Measurements from ENCODE around the gene ZNF496.

ZNF496 gene

GRCh38 chr1:247326411-247327130 lies 5.1 kb downstream of the ZNF496 start:
- no peak for DNase-seq

DNA sequence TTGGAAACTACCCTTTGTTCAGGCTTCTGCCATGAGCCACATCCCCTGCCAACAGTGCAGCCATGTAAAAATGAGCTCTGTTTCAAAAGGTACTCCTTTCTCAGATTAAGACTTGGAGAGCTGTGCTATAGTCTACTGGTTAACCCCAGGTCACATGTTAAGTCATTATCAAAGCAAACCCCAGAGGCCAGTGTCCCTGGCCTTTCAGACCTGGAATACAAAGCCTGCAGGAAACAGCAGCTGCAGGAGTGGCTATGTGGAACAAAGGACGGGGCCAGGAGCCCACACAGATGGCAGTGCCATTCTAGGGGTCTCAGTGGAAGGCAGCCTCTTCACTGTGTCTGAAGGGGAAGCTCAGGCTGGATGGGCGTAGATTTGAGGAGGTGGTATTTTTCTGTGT lies 6.7 kb downstream of the ZNF496 start:
- DNase-seq: no peak

- no peak for DNase-seq
Measured at GRCh38 chr1:247324204-247324787, 7.4 kb downstream of the ZNF496 start.

DNA sequence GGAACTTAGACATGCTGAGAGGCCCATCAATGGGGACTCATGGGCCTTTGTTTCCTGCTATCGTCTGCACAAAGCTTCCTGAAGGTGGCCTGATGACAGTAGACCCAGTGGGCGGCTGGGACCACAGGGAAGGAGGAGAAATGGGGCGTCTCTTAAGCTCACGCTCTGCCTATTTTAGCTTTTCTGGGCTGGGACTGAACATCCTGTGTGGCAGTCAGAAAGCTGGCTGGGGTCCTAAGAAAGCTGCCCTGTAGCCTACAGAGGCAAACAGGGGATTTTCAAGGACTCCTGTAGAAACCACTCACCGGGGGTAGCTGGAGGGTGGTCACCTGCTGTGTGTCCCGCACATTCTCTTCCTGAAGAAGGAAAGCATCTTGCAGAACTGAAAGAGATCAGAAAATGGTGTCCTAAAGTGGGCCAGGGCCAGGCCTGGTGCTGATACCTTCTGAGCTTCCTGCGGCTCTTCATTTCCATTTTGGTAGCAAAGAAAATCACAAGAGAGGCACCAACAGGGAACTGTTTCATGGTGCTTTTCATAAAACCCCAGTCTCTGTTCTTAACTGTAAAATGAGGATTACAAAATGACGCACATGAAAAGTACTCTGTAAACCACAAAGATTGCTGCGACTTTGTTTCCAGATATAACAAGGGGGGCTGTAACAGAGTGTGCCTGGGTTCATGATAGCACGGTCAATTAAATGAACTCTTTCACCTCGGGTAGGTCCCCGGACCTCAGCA lies 8.6 kb downstream of the ZNF496 start:
- DNase-seq: no peak

DNA sequence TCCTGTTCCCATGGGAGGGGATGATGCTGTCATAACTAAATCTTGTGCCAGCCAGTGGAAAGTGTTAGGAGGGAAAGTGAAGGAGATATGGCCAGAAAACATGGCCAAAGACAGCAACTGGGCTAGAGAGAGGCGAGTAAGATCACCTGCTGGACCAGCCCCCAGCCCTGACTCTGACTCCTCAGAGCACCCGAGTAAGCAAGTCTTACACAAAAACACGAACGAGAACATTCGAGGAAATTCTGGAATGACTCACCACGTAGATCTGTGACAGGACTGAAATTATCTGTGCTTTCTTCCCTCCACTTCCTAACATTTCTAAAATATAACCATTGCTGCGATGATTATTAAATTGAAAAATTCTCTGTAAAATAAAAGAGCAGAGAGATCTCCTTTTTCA lies 9.2 kb downstream of the ZNF496 start:
- DNase-seq: no peak

DNA sequence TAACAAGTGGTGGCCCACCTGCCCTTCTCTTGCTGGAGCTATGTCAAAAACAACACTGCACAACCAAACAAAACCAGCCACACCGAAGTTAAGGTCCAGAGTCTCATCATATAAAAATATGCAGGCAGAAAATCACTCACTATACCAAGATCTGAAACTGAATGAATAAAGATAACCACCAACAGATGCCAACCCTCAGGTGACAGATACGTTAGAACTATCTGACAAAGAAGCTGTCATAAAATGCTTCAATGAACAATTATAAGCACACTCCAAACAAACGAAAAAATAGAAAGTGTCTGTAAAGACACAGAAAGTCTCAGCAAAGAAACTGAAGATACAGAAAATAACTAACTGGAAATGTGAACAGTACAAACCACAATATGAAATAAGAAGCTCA lies 14.0 kb downstream of the ZNF496 start:
- DNase-seq: no peak

GRCh38 chr1:247316590-247317197 lies 15.0 kb downstream of the ZNF496 start:
- DNase-seq: no peak

DNA sequence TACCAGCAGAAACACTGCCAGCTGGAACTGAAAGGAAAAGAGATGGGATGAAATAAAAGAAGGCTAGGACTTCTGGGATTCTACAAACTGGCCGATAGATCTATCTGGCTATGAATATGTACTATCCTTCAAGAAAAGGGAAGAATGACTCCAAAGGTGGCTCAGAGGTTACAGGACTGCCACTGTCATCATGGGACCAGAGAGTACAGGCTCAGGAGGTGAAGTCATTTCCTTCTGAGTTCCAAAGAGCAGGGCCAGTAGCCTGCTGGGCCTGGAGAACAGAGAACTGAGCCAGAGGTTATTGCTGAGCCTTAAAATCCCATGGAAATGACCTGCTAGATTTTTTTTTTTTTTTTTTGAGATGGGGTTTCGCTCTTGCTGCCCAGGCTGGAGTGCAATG lies 27.6 kb downstream of the ZNF496 start:
- no peak for DNase-seq

GRCh38 chr1:247303216-247303615 lies 28.5 kb downstream of the ZNF496 start:
- DNase-seq: no peak

GRCh38 chr1:247301176-247301540 lies 30.5 kb downstream of the ZNF496 start:
- DNase-seq: no peak

GRCh38 chr1:247300491-247301175 lies 31.0 kb downstream of the ZNF496 start:
- no peak for DNase-seq

DNA sequence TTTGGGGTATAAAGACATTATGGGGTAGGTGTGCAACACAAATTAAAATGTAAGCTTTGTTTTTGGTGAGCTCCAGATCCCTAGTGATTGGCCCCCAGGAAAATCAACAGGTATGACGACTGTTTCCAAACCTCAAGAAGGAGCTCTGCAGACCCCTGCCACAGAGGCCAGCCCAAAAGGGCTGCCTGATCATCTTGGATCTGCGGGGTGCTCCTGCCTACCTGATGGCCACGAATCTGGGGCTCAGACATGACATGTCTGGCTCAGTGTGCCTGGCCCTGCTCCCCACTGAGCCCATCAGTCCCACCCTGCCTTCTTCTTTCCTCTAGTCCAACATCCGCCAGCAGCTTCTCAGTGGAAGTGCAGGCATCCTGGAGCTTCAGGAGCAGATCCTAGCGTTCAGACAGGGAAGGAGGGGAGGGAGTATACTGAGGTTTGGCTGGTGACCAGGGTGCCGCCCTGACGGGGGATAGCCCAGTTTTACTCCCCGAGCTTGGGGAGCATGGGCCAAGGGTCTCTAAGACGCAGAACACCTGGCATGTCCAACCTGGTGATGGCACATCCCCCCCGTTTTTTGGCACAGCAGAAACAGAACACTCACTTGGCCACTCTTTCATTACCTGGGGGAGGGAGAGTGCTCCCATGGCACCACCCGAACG lies 31.8 kb downstream of the ZNF496 start:
- no peak for DNase-seq

DNA sequence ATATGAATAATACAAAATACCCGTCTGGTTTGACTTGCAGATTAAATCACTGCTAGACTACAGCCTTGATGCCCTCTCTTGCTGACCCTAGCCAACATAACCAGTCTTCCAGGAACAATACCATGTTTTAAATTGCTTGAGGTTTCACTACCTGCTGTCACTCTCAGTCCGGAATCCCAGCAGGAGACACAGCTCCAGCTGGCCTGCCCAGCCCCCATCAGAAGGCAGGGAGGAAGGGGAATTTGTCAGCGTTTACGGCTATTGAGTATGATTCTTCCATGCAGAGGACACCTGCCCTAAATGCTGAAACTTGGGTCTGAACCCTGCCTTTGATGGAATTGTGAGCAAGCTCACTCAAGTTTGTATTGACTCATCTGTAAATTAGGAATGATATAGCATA lies 33.0 kb downstream of the ZNF496 start:
- no peak for DNase-seq

DNA sequence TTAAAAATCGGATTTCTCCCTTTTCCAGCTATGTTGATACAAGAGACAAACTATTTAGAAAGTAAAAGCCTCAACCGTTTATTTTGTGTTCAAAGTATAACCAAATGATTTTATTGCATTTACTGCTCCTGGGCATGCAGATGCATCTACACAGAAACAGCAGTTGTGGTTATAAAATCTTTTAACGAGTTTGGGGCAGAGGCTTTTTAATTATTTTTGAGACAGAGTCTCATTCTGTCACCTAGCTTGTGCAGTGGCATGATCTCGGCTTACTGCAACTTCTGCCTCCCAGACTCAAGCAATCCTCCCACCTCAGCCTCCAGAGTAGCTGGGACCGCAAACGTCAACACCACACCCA lies 33.6 kb downstream of the ZNF496 start:
- DNase-seq: no peak

DNA sequence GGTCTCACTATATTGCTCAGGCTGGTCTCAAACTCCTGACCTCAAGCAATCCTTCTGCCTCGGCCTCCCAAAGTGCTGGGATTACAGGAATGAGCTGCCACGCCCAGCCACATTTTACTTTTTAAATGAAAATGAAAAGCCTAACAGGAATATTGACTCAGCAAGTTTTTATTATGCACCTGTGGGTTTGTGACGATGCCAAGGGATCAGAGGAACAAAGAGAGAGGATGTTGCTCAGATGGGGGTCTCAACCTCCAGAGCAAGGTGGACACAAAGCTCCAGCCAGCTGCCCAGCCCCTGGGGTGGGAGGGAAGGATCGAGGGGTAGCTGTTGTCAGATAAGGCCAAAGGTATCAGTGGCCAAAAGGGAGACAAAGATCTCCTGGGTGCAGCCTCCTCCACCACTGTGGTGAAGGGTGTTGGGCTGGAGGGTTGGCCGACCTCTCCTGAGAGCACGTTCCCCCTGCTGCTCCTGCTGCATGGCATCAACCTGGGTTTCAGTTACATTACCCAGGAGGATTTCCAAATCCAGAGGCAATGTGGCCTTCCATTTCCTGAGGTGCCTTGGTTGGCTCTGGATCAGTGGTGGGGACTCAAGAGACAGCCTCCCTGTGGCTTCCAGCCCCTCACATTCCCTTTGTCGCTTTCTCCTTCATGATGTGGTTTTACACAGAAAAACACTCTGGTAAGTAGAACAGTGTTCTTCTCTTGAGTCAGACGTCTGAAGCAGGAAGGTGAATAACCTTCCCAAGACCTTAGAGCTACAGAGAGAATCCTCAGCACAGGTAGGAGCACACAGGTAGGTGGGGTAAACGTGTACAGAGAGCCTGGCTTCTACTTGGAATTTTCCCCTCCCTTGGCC lies 34.2 kb downstream of the ZNF496 start:
- no peak for DNase-seq

GRCh38 chr1:247296599-247297180 lies 35.0 kb downstream of the ZNF496 start:
- no peak for DNase-seq

DNA sequence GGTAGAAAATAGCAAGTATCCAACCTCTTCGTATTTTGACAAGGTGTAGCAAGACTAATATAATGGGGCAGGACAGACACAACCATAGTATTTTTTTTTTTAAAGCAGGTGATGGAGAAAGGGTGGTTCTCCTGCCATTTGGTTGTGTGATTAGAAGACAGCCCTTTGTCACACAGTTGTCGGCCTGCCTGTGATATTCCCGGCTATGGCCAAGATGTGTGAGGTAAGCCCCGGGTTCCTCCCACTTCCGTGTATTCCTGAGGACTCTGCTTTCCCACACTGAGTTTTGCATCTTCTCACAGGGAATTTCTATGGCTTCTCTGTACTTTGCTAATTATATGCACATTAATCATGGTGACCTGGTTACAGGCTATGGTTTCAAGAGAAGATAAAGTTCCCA lies 35.9 kb downstream of the ZNF496 start:
- DNase-seq: no peak

DNA sequence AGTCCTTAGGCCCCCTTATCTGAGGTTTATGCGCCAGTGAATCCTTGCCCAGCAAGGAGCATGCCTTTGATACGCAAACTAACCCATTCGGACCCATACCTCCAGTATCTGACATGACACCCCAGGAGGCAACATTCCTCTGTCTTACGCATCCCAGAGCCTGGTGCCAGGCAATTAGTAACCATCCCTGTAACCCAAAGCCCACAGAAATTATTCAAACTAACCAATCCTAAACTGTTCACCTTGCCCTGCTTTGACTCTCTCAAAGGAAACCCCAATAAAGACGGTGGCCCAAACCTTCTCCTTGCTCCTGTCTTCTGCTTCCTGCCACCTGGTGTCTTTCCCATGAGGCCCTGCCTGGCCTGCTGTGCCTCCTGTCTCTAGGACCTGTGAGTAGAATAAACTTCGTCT lies 36.4 kb downstream of the ZNF496 start:
- no peak for DNase-seq

- DNase-seq: no peak
Measured at GRCh38 chr1:247294282-247294681, 37.4 kb downstream of the ZNF496 start.

DNA sequence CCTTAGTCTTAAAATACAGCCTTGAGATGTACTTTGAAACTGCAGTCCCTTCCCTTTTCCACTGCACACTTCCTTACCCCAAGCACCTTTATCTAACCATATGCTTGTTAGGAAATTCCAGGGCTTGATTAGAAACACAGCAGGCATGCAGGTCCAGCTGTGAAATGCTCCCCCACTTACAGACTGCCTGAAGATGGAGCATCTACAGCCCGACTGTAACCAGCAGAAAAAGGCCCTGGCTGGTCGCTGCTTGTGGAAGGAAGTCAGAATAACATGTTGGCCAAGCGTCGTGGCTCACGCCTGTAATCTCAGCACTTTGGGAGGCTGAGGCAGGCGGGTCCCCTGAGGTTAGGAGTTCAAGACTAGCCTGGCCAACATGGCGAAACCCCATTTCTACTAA lies 38.6 kb downstream of the ZNF496 start:
- no peak for DNase-seq

DNA sequence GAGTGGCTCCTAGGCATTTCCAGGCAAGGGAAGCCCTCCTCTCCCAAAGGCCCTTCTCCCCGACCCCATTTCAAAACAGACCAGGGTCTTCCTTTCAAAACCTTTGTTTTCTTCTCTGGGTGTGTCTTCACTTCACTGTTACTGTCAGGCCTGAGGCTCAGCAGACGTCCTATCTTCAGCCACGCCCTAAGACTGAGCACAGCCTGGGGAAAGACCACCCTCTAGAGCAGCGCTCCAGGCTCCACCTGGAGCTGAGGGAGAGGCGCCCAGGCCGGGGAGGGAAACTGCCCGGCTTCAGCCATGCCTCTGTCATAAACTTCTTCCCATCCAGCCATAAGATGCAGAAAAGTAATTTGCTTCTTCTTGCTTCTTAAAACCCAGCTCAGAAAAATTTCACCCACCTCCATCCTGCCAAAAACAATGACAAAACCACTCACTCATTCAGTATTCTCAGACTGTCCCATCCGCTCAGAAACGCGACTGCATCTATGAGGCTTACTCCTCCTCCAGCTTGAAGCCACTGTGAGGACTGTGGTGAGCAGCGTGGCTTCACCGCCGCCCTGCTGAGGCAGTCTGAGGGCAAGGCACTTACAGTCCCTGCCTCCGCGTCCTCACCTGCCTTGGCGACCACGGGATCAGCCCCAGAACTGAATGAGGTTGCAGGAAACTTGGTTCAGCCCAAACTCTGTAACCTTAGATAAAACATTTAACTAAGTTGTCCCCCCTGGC lies 39.7 kb downstream of the ZNF496 start:
- DNase-seq: no peak

All from NCI-H1930 (cell line).